Calu3 (cell line): Measurements from ENCODE around the gene TNRC6A. TPM values are rescaled to one million over a fixed set of nuclear protein-coding genes. Genes with fewer than 3 reads are reported as not detected.

Experiments
- BruUV-seq: library from RNA; stranded (reverse); fragments of 400-500 nt; replicated peaks from 2 replicates; lab custom pipeline; 2021; lab: Mats Ljungman, UMichigan
- CTCF ChIA-PET: fragments of 300-600 bp; sonication (Branson Sonifier 250); formaldehyde crosslinking; loops from one replicate; lab custom pipeline; 2022; ENCODE audit warnings: antibody characterized with exemption; lab: Charles Lee
- DNase-seq: peaks from one replicate; pipeline ENCODE4 v3.0.0; 2022
- H3K27ac Mint-ChIP-seq: one replicate; pipeline ENCODE4 v1.8.0; 2022; ENCODE audit warnings: mixed read lengths; ENCODE audit not compliant: unreplicated experiment
- H3K27me3 Mint-ChIP-seq: one replicate; pipeline ENCODE4 v1.8.0; 2022; ENCODE audit warnings: mixed read lengths; ENCODE audit not compliant: unreplicated experiment
- H3K36me3 Mint-ChIP-seq: one replicate; pipeline ENCODE4 v1.8.0; 2022; ENCODE audit warnings: mild to moderate bottlenecking, moderate library complexity, mixed read lengths; ENCODE audit not compliant: insufficient read depth, unreplicated experiment
- H3K4me1 Mint-ChIP-seq: one replicate; pipeline ENCODE4 v1.8.0; 2022; ENCODE audit warnings: mild to moderate bottlenecking, low read depth, mixed read lengths; ENCODE audit not compliant: unreplicated experiment
- H3K4me3 Mint-ChIP-seq: one replicate; pipeline ENCODE4 v1.8.0; 2022; ENCODE audit warnings: mild to moderate bottlenecking, low read depth, moderate library complexity, mixed read lengths; ENCODE audit not compliant: unreplicated experiment
- H3K9me3 Mint-ChIP-seq: one replicate; pipeline ENCODE4 v1.8.0; 2022; ENCODE audit warnings: low read depth, mixed read lengths; ENCODE audit not compliant: unreplicated experiment
- CTCF ChIP-seq: fragments of 200-600 bp; IDR thresholded peaks from one replicate; pipeline ENCODE4 v1.8.0; 2022; ENCODE audit warnings: antibody characterized with exemption; ENCODE audit not compliant: unreplicated experiment
- intact Hi-C: fragments of 100-400 bp; cut with micrococcal nuclease; formaldehyde crosslinking; loops from one replicate; pipeline ENCODE4 v1.10.0; 2022; ENCODE audit not compliant: unreplicated experiment
- total RNA-seq: library from RNA; stranded (reverse); gene quantifications from 2 replicates; pipeline ENCODE4 v1.2.3, GENCODE V29; 2022

TNRC6A gene
- total RNA-seq, 1 experiment from 2014 or later, result 60.1 TPM

- H3K27ac Mint-ChIP-seq, result no peak overlapping the region
- no peak for DNase-seq
- CTCF ChIA-PET, result no interaction called here
- H3K36me3 Mint-ChIP-seq, result peaks cover 53% of the 10 kb centered on the region
- no peaks in the 10 kb centered on the region for H3K27me3 Mint-ChIP-seq
- intact Hi-C loops, result no loop called here
- H3K4me3 Mint-ChIP-seq, result no peak overlapping the region
- no TSS peak for BruUV-seq
- no peak for TF ChIP-seq CTCF
- H3K9me3 Mint-ChIP-seq, result no peaks in the 10 kb centered on the region
- H3K4me1 Mint-ChIP-seq, result no peaks in the 10 kb centered on the region
These were observed 87.2 kb downstream of the TNRC6A start for GRCh38 chr16:24816688-24817087.

GRCh38 chr16:24819462-24820040 lies 90.1 kb downstream of the TNRC6A start:
- no peak for DNase-seq
- Mint-ChIP-seq H3K4me1 (no peaks in the 10 kb centered on the region), H3K36me3 (peaks cover 57% of the 10 kb centered on the region), H3K27ac (no peak overlapping the region), H3K27me3 (no peaks in the 10 kb centered on the region), H3K4me3 (no peak overlapping the region), H3K9me3 (no peaks in the 10 kb centered on the region)
- no TSS peak for BruUV-seq
- intact Hi-C loops, result no loop called here
- CTCF ChIA-PET, result no interaction called here
- TF ChIP-seq CTCF, result no peak

GRCh38 chr16:24820522-24820921 lies 91.1 kb downstream of the TNRC6A start:
- H3K4me1 Mint-ChIP-seq, result no peaks in the 10 kb centered on the region
- BruUV-seq, result no TSS peak
- no peak overlapping the region for H3K27ac Mint-ChIP-seq
- no peak for DNase-seq
- CTCF ChIA-PET, result interaction anchor here (0.5 kb wide), 1 partner anchor 107 kb away, joined by 5 read pairs; no protein-coding TSS in a partner anchor
- H3K36me3 Mint-ChIP-seq, result peaks cover 48% of the 10 kb centered on the region
- no peak for TF ChIP-seq CTCF
- H3K4me3 Mint-ChIP-seq, result no peak overlapping the region
- intact Hi-C loops, result no loop called here
- no peaks in the 10 kb centered on the region for H3K27me3 Mint-ChIP-seq
- H3K9me3 Mint-ChIP-seq, result no peaks in the 10 kb centered on the region

GRCh38 chr16:24821129-24821528 lies 91.7 kb downstream of the TNRC6A start:
- Mint-ChIP-seq H3K4me1 (no peaks in the 10 kb centered on the region), H3K4me3 (no peak overlapping the region), H3K27me3 (no peaks in the 10 kb centered on the region), H3K36me3 (peaks cover 42% of the 10 kb centered on the region), H3K9me3 (no peaks in the 10 kb centered on the region), H3K27ac (no peak overlapping the region)
- CTCF ChIA-PET, result interaction anchor here (0.5 kb wide), 1 partner anchor 107 kb away, joined by 5 read pairs; no protein-coding TSS in a partner anchor
- no TSS peak for BruUV-seq
- no peak for TF ChIP-seq CTCF
- intact Hi-C loops, result no loop called here
- DNase-seq, result no peak
